Osteocyte (in vitro differentiated cells): ENCODE results near the gene DSE. TPM values are rescaled to one million over a fixed set of nuclear protein-coding genes. Genes with fewer than 3 reads are reported as not detected.
A peak's percentile ranks its signal among the peaks of the same experiment; 100 is the strongest.

Experiments used
- DNase-seq: peaks from one replicate; pipeline ENCODE4 v3.0.0; 2021; ENCODE audit warnings: mixed read lengths; ENCODE audit not compliant: unreplicated experiment; ENCODE audit errors: extremely low spot score
- H3K27ac Mint-ChIP-seq: one replicate; pipeline ENCODE4 v1.8.0; 2021; ENCODE audit warnings: mild to moderate bottlenecking, mixed read lengths; ENCODE audit not compliant: unreplicated experiment
- H3K27me3 Mint-ChIP-seq: one replicate; pipeline ENCODE4 v1.8.0; 2021; ENCODE audit warnings: mixed read lengths; ENCODE audit not compliant: unreplicated experiment
- H3K36me3 Mint-ChIP-seq: one replicate; pipeline ENCODE4 v1.8.0; 2021; ENCODE audit warnings: mixed read lengths; ENCODE audit not compliant: unreplicated experiment
- H3K4me1 Mint-ChIP-seq: one replicate; pipeline ENCODE4 v1.8.0; 2021; ENCODE audit warnings: mixed read lengths; ENCODE audit not compliant: unreplicated experiment
- H3K4me3 Mint-ChIP-seq: one replicate; pipeline ENCODE4 v1.8.0; 2021; ENCODE audit warnings: mild to moderate bottlenecking, moderate library complexity, mixed read lengths; ENCODE audit not compliant: unreplicated experiment
- H3K9me3 Mint-ChIP-seq: one replicate; pipeline ENCODE4 v1.8.0; 2021; ENCODE audit warnings: mixed read lengths; ENCODE audit not compliant: unreplicated experiment
- total RNA-seq: library from RNA; stranded (reverse); gene quantifications from 2 replicates; pipeline ENCODE4 v1.2.1, GENCODE V29; 2021
- TF ChIP-seq, protein P1 (sequence below): fragments of 200-600 bp; sonication (generic); IDR thresholded peaks from 2 replicates; pipeline ENCODE4 v1.5.0; 2021; ENCODE audit warnings: antibody characterized with exemption, mild to moderate bottlenecking, moderate library complexity

Gene DSE
- total RNA-seq, 1 donor from 2014 or later = 67.1 TPM

- peaks cover 75% of the 10 kb centered on the region for H3K4me1 Mint-ChIP-seq
- TF ChIP-seq, protein P1, sequence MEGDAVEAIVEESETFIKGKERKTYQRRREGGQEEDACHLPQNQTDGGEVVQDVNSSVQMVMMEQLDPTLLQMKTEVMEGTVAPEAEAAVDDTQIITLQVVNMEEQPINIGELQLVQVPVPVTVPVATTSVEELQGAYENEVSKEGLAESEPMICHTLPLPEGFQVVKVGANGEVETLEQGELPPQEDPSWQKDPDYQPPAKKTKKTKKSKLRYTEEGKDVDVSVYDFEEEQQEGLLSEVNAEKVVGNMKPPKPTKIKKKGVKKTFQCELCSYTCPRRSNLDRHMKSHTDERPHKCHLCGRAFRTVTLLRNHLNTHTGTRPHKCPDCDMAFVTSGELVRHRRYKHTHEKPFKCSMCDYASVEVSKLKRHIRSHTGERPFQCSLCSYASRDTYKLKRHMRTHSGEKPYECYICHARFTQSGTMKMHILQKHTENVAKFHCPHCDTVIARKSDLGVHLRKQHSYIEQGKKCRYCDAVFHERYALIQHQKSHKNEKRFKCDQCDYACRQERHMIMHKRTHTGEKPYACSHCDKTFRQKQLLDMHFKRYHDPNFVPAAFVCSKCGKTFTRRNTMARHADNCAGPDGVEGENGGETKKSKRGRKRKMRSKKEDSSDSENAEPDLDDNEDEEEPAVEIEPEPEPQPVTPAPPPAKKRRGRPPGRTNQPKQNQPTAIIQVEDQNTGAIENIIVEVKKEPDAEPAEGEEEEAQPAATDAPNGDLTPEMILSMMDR = no peak
- H3K4me3 Mint-ChIP-seq = no peak overlapping the region
- H3K9me3 Mint-ChIP-seq = no peaks in the 10 kb centered on the region
- DNase-seq = no peak
- H3K36me3 Mint-ChIP-seq = peaks cover 3% of the 10 kb centered on the region
- no peaks in the 10 kb centered on the region for H3K27me3 Mint-ChIP-seq
- peak overlapping the region; percentile 81 for H3K27ac Mint-ChIP-seq
These were observed 15.2 kb downstream of the DSE start for GRCh38 chr6:116385921-116386320.

DNA sequence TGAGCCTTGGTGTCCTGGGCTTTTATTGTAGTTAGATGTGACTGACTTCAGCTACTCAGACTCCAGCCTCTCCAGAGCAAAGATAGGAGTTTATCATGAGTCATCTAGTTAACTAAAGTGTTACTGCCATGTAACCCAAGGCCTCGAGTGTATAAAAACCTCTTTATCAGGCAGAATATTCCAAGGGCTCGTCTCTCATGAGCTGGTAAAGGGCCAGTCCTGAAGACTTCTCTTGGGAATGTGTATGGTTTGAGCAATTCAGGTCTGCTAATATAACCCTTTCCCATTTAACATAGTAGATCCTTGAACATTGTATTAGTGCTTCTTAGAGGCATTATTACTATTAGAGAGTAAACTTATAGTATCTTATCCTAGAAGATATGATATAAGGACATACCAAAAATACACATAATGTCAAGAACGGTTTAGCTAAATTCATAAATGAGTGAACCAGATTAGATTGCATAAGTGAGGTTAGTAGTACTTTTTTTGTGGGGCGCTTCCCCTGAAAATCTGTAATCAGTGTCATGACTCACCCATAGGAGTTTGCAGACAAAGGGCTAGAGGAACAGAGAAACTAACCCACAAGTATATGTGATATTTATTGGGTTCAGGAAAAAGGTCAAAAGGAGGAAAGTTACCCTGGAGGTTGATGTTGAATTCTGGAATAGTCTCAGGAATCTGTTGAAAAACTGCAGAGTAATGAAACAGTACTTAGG lies 16.0 kb downstream of the DSE start:
- peaks cover 3% of the 10 kb centered on the region for H3K36me3 Mint-ChIP-seq
- no peak overlapping the region for H3K4me3 Mint-ChIP-seq
- no peaks in the 10 kb centered on the region for H3K27me3 Mint-ChIP-seq
- no peaks in the 10 kb centered on the region for H3K9me3 Mint-ChIP-seq
- DNase-seq = no peak
- H3K27ac Mint-ChIP-seq = peak overlapping the region; percentile 81
- TF ChIP-seq, protein P1 = no peak
- H3K4me1 Mint-ChIP-seq = peaks cover 74% of the 10 kb centered on the region

DNA sequence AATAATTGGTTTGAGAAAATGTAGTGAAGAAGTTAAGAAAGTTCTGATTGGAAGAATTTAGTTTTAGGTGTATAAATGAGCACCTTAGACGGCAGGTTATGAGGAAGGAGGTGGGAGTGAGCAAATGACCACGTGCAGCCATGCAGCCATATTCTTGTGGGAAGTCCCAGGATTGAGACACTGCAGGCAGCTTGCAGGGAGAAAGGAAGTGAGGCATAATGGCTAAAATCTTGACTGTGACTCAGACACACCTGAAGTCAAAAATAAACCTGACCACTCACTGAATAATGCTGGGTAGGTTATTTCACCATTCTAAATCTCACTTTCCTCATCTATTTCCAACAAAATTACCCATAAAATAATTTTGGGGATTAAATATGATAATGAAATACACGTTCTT lies 16.6 kb downstream of the DSE start:
- DNase-seq = no peak
- peaks cover 77% of the 10 kb centered on the region for H3K4me1 Mint-ChIP-seq
- peak overlapping the region; percentile 7 for H3K4me3 Mint-ChIP-seq
- peaks cover 3% of the 10 kb centered on the region for H3K36me3 Mint-ChIP-seq
- H3K27me3 Mint-ChIP-seq = no peaks in the 10 kb centered on the region
- H3K9me3 Mint-ChIP-seq = no peaks in the 10 kb centered on the region
- H3K27ac Mint-ChIP-seq = peak overlapping the region; percentile 81
- TF ChIP-seq, protein P1 = no peak

GRCh38 chr6:116388924-116389323 lies 18.2 kb downstream of the DSE start:
- Mint-ChIP-seq H3K4me3 (no peak overlapping the region), H3K27me3 (no peaks in the 10 kb centered on the region), H3K9me3 (no peaks in the 10 kb centered on the region), H3K36me3 (no peaks in the 10 kb centered on the region), H3K4me1 (peaks cover 82% of the 10 kb centered on the region), H3K27ac (peak overlapping the region; percentile 46)
- TF ChIP-seq, protein P1 = no peak
- no peak for DNase-seq

DNA sequence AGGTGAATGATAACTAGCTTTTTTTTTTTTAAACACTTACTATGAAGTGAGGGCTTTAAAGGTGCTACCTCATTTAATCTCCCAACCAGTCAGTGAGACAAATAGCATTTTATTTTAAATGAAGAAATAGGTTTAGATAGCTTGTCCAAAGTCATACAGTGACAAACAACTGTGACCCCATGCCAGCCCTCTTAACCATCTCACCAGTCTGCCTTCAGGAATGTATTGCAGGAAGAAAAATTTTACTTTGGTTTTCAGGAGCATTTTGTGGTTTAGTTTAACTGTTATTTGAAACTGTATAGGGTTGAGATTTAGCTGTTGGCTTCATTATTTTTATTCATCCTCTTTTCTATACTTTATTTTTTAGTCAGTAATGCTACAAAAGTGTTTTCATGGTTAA lies 18.6 kb downstream of the DSE start:
- Mint-ChIP-seq H3K4me1 (peaks cover 82% of the 10 kb centered on the region), H3K36me3 (no peaks in the 10 kb centered on the region), H3K4me3 (no peak overlapping the region), H3K9me3 (no peaks in the 10 kb centered on the region), H3K27ac (peak overlapping the region; percentile 46), H3K27me3 (no peaks in the 10 kb centered on the region)
- no peak for DNase-seq
- TF ChIP-seq, protein P1 = no peak
